Fibroblast of the aortic adventitia (primary cell): ENCODE data around the gene FGF14. TPM values are rescaled to one million over a fixed set of nuclear protein-coding genes. Genes with fewer than 3 reads are reported as not detected.

Experiments
- DNase-seq: peaks from one replicate; pipeline ENCODE4 v3.0.0-alpha.2; 2010; ENCODE audit warnings: low read depth
- H3K4me3 ChIP-seq: 2 replicates; pipeline ENCODE4 v1.5.1; 2011; ENCODE audit warnings: low read depth, mild to moderate bottlenecking, control low read depth, low read length, moderate library complexity
- CTCF ChIP-seq: IDR thresholded peaks from 2 replicates; pipeline ENCODE4 v1.5.1; 2011; ENCODE audit warnings: mild to moderate bottlenecking, low read length, control low read depth, inconsistent platforms; ENCODE audit not compliant: insufficient read depth
- total RNA-seq: library from RNA; depleted of rRNA; stranded (reverse); fragments of >200 nt; gene quantifications from 2 replicates; pipeline ENCODE4 v1.2.3, GENCODE V29; 2012; ENCODE audit warnings: low replicate concordance

FGF14 gene
- total RNA-seq, 1 donor = 1.4 TPM

GRCh38 chr13:102128216-102128810, 273.5 kb downstream of the FGF14 start:
- H3K4me3 ChIP-seq = no peak overlapping the region
- peak; percentile 57 for DNase-seq
- TF ChIP-seq CTCF = no peak

GRCh38 chr13:102127153-102127552, 274.7 kb downstream of the FGF14 start:
- no peak for TF ChIP-seq CTCF
- no peak for DNase-seq
- no peak overlapping the region for H3K4me3 ChIP-seq

- no peak for DNase-seq
- no peak overlapping the region for H3K4me3 ChIP-seq
- TF ChIP-seq CTCF = no peak
Measured at GRCh38 chr13:102122147-102122546, 279.7 kb downstream of the FGF14 start.

- H3K4me3 ChIP-seq = no peak overlapping the region
- no peak for TF ChIP-seq CTCF
- DNase-seq = no peak
Measured at GRCh38 chr13:102117175-102117831, 284.5 kb downstream of the FGF14 start.

- DNase-seq = no peak
- no peak overlapping the region for H3K4me3 ChIP-seq
- TF ChIP-seq CTCF = no peak
Measured at GRCh38 chr13:102103469-102103868, 298.4 kb downstream of the FGF14 start.

GRCh38 chr13:102100234-102100633, 301.6 kb downstream of the FGF14 start:
- no peak for TF ChIP-seq CTCF
- H3K4me3 ChIP-seq = no peak overlapping the region
- no peak for DNase-seq
